OCI-LY7 (cell line): ENCODE measurements around the gene MAN1A1. TPM values are rescaled to one million over a fixed set of nuclear protein-coding genes. Genes with fewer than 3 reads are reported as not detected.

Source experiments
- BruUV-seq: library from RNA; stranded (reverse); fragments of 400-500 nt; replicated peaks from 2 replicates; lab custom pipeline; 2021; lab: Mats Ljungman, UMichigan
- CTCF ChIA-PET: fragments of 300-600 bp; sonication (Branson Sonifier 250); formaldehyde crosslinking; loops from one replicate; lab custom pipeline; 2022; ENCODE audit warnings: antibody characterized with exemption; ENCODE audit not compliant: unreplicated experiment; lab: Charles Lee
- POLR2A ChIA-PET: fragments of 300-600 bp; sonication (Branson Sonifier 250); formaldehyde crosslinking; loops from one replicate; lab custom pipeline; 2022; ENCODE audit warnings: antibody characterized with exemption; lab: Charles Lee
- DNase-seq: peaks from one replicate; pipeline ENCODE4 v3.0.0-alpha.2; 2015; ENCODE audit warnings: low spot score
- H2AFZ ChIP-seq: fragments of 200-600 bp; sonication (generic), shearing (Covaris generic); 2 replicates; pipeline ENCODE4 v1.6.1; 2014; ENCODE audit warnings: mild to moderate bottlenecking, antibody characterized with exemption, low read length, moderate library complexity
- H3K27ac ChIP-seq: fragments of 200-600 bp; sonication (generic); 2 replicates; pipeline ENCODE4 v1.5.1; 2014; ENCODE audit warnings: mixed run types, low read depth, mild to moderate bottlenecking, moderate library complexity, low read length, inconsistent platforms; ENCODE audit not compliant: poor library complexity, severe bottlenecking
- H3K36me3 ChIP-seq: fragments of 200-600 bp; sonication (generic); 2 replicates; pipeline ENCODE4 v1.6.1; 2014; ENCODE audit warnings: mild to moderate bottlenecking, antibody characterized with exemption, low read length, moderate library complexity, mixed read lengths; ENCODE audit not compliant: insufficient read depth
- H3K4me1 ChIP-seq: fragments of 200-600 bp; sonication (generic); 2 replicates; pipeline ENCODE4 v1.5.1; 2014; ENCODE audit warnings: mild to moderate bottlenecking, low read length; ENCODE audit not compliant: insufficient read depth, poor library complexity, severe bottlenecking
- H3K4me2 ChIP-seq: fragments of 200-600 bp; sonication (generic); 2 replicates; pipeline ENCODE4 v1.6.1; 2014; ENCODE audit warnings: mild to moderate bottlenecking, low read length
- H3K4me3 ChIP-seq: fragments of 200-600 bp; sonication (generic); 2 replicates; pipeline ENCODE4 v1.5.1; 2014; ENCODE audit warnings: mild to moderate bottlenecking, low read depth, low read length; ENCODE audit not compliant: poor library complexity, severe bottlenecking
- H3K79me2 ChIP-seq: fragments of 200-600 bp; sonication (generic); 2 replicates; pipeline ENCODE4 v1.6.1; 2016; ENCODE audit warnings: low read depth, mild to moderate bottlenecking, low read length, moderate library complexity, mixed read lengths; ENCODE audit not compliant: insufficient read depth
- H3K9me2 ChIP-seq: fragments of 200-600 bp; sonication (generic); 2 replicates; pipeline ENCODE4 v1.6.1; 2016; ENCODE audit warnings: mild to moderate bottlenecking, low read length, mixed read lengths; ENCODE audit not compliant: insufficient read depth
- H3K9me3 ChIP-seq: fragments of 200-600 bp; sonication (generic); 2 replicates; pipeline ENCODE4 v1.6.1; 2014; ENCODE audit warnings: mild to moderate bottlenecking, mixed run types, low read length, mixed read lengths
- H4K20me1 ChIP-seq: fragments of 200-600 bp; sonication (generic); 2 replicates; pipeline ENCODE4 v1.6.1; 2014; ENCODE audit warnings: mild to moderate bottlenecking, antibody characterized with exemption, low read length, moderate library complexity, mixed read lengths; ENCODE audit not compliant: insufficient read depth
- EZH2phosphoT487 ChIP-seq: fragments of 200-600 bp; sonication (generic); IDR thresholded peaks from 2 replicates; pipeline ENCODE4 v1.6.1; 2018; ENCODE audit warnings: low read depth, borderline replicate concordance, mild to moderate bottlenecking, mixed run types, antibody characterized with exemption, low read length, moderate library complexity, mixed read lengths
- intact Hi-C: fragments of 100-400 bp; cut with micrococcal nuclease; formaldehyde crosslinking; loops from one replicate; pipeline ENCODE4 v1.10.0; 2022; ENCODE audit not compliant: unreplicated experiment
- total RNA-seq, 2 experiments: library from RNA; depleted of rRNA in 1 of 2; stranded (reverse); fragments of >200 nt in 1 of 2; shearing (Covaris generic) in 1 of 2; gene quantifications; 2 replicates each; pipeline ENCODE4 v1.2.3, GENCODE V29; 2014 to 2022
- TF ChIP-seq, protein P1 (sequence below): fragments of 200-600 bp; sonication (generic); conservative IDR thresholded peaks from 2 replicates; pipeline ENCODE4 v1.5.1; 2014; ENCODE audit warnings: mild to moderate bottlenecking, antibody characterized with exemption, low read length, moderate library complexity, mixed read lengths

MAN1A1 gene
- total RNA-seq, 2 experiments from 2014 or later, result 72.4 to 74.3 TPM

DNA sequence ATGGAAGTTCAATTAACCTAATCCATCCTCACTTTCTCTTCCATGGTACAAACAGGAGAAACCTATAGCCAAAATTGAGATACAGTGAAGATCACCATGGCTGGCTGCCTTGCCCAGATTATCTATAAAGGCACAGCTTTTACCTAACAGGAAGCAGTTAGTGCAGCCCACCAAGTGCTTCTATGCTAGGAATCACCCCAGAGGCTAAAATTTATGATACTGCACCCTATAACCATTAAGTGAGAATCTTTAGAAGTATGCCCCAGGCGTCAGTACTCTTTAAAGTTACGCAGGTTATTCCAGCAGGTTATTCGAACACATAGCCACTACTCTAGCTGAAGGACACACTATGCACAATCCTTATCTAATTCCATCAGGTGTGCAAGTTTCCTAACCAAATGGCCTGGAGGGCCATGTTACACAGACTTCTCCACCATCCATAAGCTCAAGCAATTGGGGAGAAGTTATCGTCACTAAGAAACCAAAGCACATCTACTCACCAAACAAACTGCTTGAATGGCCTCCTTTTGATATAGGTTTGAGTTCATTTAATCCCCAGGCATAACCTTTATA lies 43.1 kb downstream of the MAN1A1 start:
- peaks cover 36% of the 10 kb centered on the region for H4K20me1 ChIP-seq
- H3K9me3 ChIP-seq, result no peaks in the 10 kb centered on the region
- DNase-seq, result no peak
- no peaks in the 10 kb centered on the region for H3K9me2 ChIP-seq
- H3K4me2 ChIP-seq, result no peak overlapping the region
- H3K4me1 ChIP-seq, result no peaks in the 10 kb centered on the region
- no TSS peak for BruUV-seq
- no peak overlapping the region for H3K4me3 ChIP-seq
- TF ChIP-seq, protein P1, sequence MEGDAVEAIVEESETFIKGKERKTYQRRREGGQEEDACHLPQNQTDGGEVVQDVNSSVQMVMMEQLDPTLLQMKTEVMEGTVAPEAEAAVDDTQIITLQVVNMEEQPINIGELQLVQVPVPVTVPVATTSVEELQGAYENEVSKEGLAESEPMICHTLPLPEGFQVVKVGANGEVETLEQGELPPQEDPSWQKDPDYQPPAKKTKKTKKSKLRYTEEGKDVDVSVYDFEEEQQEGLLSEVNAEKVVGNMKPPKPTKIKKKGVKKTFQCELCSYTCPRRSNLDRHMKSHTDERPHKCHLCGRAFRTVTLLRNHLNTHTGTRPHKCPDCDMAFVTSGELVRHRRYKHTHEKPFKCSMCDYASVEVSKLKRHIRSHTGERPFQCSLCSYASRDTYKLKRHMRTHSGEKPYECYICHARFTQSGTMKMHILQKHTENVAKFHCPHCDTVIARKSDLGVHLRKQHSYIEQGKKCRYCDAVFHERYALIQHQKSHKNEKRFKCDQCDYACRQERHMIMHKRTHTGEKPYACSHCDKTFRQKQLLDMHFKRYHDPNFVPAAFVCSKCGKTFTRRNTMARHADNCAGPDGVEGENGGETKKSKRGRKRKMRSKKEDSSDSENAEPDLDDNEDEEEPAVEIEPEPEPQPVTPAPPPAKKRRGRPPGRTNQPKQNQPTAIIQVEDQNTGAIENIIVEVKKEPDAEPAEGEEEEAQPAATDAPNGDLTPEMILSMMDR, result no peak
- no peak for TF ChIP-seq EZH2phosphoT487
- H3K79me2 ChIP-seq, result peaks cover 100% of the 10 kb centered on the region
- no peak overlapping the region for H3K27ac ChIP-seq
- H3K36me3 ChIP-seq, result peaks cover 100% of the 10 kb centered on the region
- intact Hi-C loops, result no loop called here
- H2AFZ ChIP-seq, result no peak overlapping the region
- ChIA-PET POLR2A (interaction anchor here (0.7 to 1.3 kb wide), 4 partner anchors 10 to 396 kb away, joined by 3 to 6 read pairs (median 4); no protein-coding TSS in a partner anchor), CTCF (interaction anchor here (0.6 kb wide), 1 partner anchor 16 kb away, joined by 3 read pairs; no protein-coding TSS in a partner anchor)

DNA sequence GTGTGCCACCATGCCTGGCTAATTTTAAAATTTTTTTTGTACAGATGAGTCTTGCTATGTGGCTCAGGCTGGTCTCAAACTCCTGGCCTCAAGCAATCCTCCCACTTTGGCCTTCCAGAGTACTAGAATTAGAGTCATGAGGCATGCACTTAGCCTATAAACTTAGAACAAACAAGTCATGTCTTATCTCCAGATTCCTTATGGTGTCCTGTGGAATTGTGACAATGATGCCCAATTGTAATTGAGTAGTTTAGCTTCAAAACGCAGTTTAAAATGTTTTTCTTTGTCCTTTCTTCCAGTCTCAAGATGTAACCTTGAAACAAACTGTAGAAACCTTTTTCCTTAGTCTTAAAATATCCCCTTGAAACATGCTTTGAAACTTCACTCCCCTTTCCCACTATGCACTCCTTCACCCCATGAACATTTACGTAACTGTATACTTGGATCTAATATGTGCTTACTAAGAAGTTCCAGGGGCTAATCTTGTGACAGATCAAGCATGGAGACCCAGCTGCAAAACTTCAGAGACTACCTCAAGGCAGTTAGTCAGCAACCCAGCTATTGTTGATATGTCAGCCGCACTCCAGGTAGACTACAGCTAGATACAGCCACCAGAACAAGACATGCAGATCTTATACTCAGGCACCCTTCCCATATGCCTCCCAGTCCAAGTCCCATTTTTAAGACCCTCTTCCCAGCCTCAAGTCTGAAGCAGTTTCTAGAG lies 46.2 kb downstream of the MAN1A1 start:
- Histone ChIP-seq H3K36me3 (peaks cover 97% of the 10 kb centered on the region), H2AFZ (no peak overlapping the region), H3K4me1 (no peaks in the 10 kb centered on the region), H3K27ac (no peak overlapping the region), H3K79me2 (peaks cover 99% of the 10 kb centered on the region), H3K9me2 (no peaks in the 10 kb centered on the region), H3K4me3 (no peak overlapping the region), H3K4me2 (no peak overlapping the region), H4K20me1 (peaks cover 25% of the 10 kb centered on the region; the same call in 1 of the 2 replicates), H3K9me3 (no peaks in the 10 kb centered on the region)
- no peak for DNase-seq
- intact Hi-C loops, result no loop called here
- ChIA-PET CTCF (no interaction called here), POLR2A (interaction anchor here (0.7 to 2.0 kb wide), 3 partner anchors 10 to 13 kb away, joined by 4 to 7 read pairs (median 6); no protein-coding TSS in a partner anchor)
- no peak for TF ChIP-seq EZH2phosphoT487
- TF ChIP-seq, protein P1, result no peak
- no TSS peak for BruUV-seq
